Measurements from ENCODE around the gene GRID2.

GRID2 gene

GRCh38 chr4:92618968-92619367, 315.2 kb downstream of the GRID2 start:
- Mint-ChIP-seq H3K36me3 (no peaks in the 10 kb centered on the region), H3K4me1 (no peaks in the 10 kb centered on the region), H3K27ac (no peak overlapping the region), H3K4me3 (no peak overlapping the region), H3K9me3 (peaks cover 28% of the 10 kb centered on the region)
- ATAC-seq (no peak), DNase-seq (ENCODE audit: low spot score in 2 of 2) (no peak)

DNA sequence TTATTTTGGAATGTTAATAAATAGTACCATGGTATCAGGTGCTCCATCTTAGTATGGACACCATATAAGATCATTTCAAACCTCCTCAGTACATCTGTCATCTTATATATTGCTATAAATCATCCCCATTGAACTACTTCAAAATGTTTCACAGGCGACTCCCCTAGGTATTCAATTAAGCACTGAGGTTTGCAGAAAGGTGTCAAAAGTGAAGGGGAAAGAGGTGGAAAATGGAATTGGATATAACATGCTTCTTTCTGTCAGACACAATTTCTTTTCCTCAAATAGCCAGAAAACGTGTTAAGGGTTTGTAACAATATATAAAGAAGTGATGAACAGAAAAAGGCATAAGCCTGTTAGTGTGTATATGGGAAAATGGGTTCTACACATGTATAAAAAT, 325.5 kb downstream of the GRID2 start:
- H3K4me1 Mint-ChIP-seq = no peaks in the 10 kb centered on the region
- peaks cover 14% of the 10 kb centered on the region for H3K9me3 Mint-ChIP-seq
- no peaks in the 10 kb centered on the region for H3K36me3 Mint-ChIP-seq
- DNase-seq (ENCODE audit: low spot score in 2 of 2) = no peak
- ATAC-seq = no peak
- H3K27ac Mint-ChIP-seq = no peak overlapping the region
- H3K4me3 Mint-ChIP-seq = no peak overlapping the region

GRCh38 chr4:92634882-92635281, 331.1 kb downstream of the GRID2 start:
- Mint-ChIP-seq H3K36me3 (no peaks in the 10 kb centered on the region), H3K4me3 (no peak overlapping the region), H3K9me3 (peaks cover 13% of the 10 kb centered on the region), H3K27ac (no peak overlapping the region), H3K4me1 (no peaks in the 10 kb centered on the region)
- ATAC-seq = no peak
- DNase-seq (ENCODE audit: low spot score in 2 of 2) = no peak

DNA sequence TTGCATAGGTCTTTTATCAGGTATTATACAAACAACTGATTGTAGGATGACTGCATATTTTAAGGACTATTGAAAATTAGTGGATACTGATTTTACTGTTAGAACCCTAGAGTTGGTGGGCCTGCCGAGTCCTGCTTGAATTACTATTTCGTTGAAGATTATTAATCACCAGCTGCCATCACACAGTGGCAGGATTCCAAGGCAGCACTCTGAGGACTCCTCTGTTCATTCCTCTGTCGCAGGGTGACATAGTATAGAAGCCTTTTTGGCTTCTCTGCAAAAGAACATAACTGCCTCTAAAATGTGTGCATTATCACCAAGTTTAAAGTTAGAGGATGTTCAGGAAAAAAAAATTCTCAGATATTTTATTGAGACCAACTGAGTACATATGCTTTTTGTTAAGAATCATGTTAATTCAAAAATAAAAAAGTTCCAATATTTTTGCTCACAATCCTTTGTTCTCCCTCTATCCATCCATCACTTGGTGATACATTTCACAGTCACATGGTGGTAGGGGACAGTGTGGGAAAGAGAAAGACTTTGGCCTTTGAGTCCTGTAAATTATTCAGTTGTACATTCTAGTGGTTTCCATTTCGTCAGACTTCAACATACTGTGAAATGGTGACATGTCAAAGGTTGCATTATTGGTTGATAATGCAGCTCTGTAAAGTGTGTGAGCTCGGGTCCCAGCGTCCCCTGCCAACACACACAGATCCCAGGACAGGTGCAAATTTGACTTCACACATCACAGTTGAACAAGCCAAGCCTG, 332.5 kb downstream of the GRID2 start:
- DNase-seq (ENCODE audit: low spot score in 2 of 2) = no peak
- Mint-ChIP-seq H3K9me3 (peaks cover 8% of the 10 kb centered on the region), H3K4me3 (no peak overlapping the region), H3K4me1 (no peaks in the 10 kb centered on the region), H3K36me3 (no peaks in the 10 kb centered on the region), H3K27ac (no peak overlapping the region)
- no peak for ATAC-seq

- H3K36me3 Mint-ChIP-seq = no peaks in the 10 kb centered on the region
- no peak overlapping the region for H3K27ac Mint-ChIP-seq
- ATAC-seq (no peak), DNase-seq (ENCODE audit: low spot score in 2 of 2) (no peak)
- peaks cover 11% of the 10 kb centered on the region for H3K9me3 Mint-ChIP-seq
- no peak overlapping the region for H3K4me3 Mint-ChIP-seq
- no peaks in the 10 kb centered on the region for H3K4me1 Mint-ChIP-seq
These were observed 337.6 kb downstream of the GRID2 start for GRCh38 chr4:92641409-92641808.

DNA sequence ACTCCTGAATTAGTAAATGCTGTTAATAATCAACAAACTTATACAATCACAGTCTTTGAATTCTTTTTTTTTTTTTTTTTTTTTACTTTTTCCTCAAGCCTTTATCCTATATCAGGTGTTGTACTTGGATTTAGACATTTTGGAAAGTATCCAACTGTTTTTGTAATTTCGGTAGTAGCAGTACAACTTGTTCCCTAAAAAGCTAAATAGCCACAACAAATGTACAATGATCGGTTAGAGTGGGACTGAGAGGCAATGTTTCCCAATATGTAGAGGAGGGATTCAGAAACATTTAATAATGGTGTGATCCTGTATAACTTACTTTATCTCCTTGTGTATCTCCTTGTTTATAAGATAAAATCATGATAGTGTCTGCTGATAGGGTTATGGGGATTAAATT, 343.1 kb downstream of the GRID2 start:
- no peak overlapping the region for H3K27ac Mint-ChIP-seq
- DNase-seq (ENCODE audit: low spot score in 2 of 2) (no peak), ATAC-seq (no peak)
- no peak overlapping the region for H3K4me3 Mint-ChIP-seq
- H3K4me1 Mint-ChIP-seq = no peaks in the 10 kb centered on the region
- no peaks in the 10 kb centered on the region for H3K36me3 Mint-ChIP-seq
- peaks cover 23% of the 10 kb centered on the region for H3K9me3 Mint-ChIP-seq

GRCh38 chr4:92651536-92651935, 347.8 kb downstream of the GRID2 start:
- Mint-ChIP-seq H3K27ac (no peak overlapping the region), H3K4me3 (no peak overlapping the region), H3K9me3 (peaks cover 17% of the 10 kb centered on the region), H3K4me1 (no peaks in the 10 kb centered on the region), H3K36me3 (no peaks in the 10 kb centered on the region)
- no peak for DNase-seq (ENCODE audit: low spot score in 2 of 2)
- ATAC-seq = no peak

DNA sequence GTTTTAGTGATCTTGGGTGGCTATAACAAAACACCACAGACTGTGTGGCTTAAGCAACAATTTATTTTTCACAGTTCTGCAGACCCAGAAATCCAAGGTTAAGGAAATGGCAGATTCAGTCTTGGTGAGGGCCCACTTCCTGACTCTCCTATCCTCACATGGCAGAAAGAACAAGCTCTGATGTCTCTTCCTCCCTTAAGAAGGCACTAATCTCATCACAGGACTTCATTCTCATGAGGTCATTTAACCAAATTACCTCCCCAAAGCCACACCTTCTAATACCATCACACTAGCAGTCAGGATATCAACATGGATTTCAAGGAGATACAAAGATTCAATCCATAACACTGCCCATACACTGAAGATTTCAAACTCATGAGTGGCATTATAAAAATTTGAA, 350.3 kb downstream of the GRID2 start:
- Mint-ChIP-seq H3K27ac (no peak overlapping the region), H3K4me3 (no peak overlapping the region), H3K9me3 (peaks cover 9% of the 10 kb centered on the region), H3K36me3 (no peaks in the 10 kb centered on the region), H3K4me1 (no peaks in the 10 kb centered on the region)
- no peak for DNase-seq (ENCODE audit: low spot score in 2 of 2)
- ATAC-seq = no peak

DNA sequence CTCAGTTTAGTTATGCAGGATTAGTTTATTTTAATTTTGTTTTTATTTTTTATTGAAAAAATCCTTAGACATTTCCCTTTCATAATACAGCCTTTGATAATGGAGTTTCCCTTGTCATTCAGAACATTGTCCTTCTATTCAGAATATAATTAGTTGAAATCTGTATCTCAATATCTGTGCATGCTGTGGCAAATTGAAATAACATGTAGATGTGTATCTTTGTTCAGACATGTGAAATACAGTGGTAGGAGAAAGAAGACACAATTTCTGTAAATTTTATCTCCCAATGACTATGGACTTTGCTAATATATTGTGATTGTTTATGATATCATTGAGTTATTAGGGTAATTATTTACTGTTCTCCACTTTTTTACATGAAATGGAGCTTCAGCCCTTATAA, 353.9 kb downstream of the GRID2 start:
- DNase-seq (ENCODE audit: low spot score in 2 of 2) (no peak), ATAC-seq (no peak)
- no peak overlapping the region for H3K4me3 Mint-ChIP-seq
- H3K36me3 Mint-ChIP-seq = no peaks in the 10 kb centered on the region
- H3K9me3 Mint-ChIP-seq = peaks cover 6% of the 10 kb centered on the region
- no peaks in the 10 kb centered on the region for H3K4me1 Mint-ChIP-seq
- no peak overlapping the region for H3K27ac Mint-ChIP-seq

GRCh38 chr4:92658318-92658717, 354.6 kb downstream of the GRID2 start:
- Mint-ChIP-seq H3K4me1 (no peaks in the 10 kb centered on the region), H3K9me3 (peaks cover 6% of the 10 kb centered on the region), H3K36me3 (no peaks in the 10 kb centered on the region), H3K4me3 (no peak overlapping the region), H3K27ac (no peak overlapping the region)
- no peak for ATAC-seq
- no peak for DNase-seq (ENCODE audit: low spot score in 2 of 2)

DNA sequence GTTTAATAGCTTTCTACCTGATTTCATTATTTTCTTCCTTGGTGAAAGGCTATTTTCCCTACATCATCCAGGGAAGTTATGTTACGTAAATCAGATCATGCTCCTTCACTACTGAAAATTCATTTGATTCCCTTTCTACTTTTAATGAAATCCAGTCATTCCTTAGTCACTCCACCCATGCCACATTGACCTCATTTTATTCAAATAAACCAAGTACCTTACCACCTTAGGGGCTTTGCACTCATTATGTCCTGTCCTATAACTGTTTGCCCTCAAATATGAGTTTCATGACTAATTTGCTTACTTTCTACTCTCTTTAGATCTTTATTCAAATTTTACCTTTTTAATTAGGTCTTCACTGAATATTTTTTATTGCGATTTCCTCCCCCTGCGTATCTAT, 374.0 kb downstream of the GRID2 start:
- Mint-ChIP-seq H3K4me3 (no peak overlapping the region), H3K9me3 (peaks cover 18% of the 10 kb centered on the region), H3K4me1 (no peaks in the 10 kb centered on the region), H3K27ac (no peak overlapping the region), H3K36me3 (no peaks in the 10 kb centered on the region)
- DNase-seq (ENCODE audit: low spot score in 2 of 2) (no peak), ATAC-seq (no peak)

- H3K4me3 Mint-ChIP-seq = no peak overlapping the region
- DNase-seq (ENCODE audit: low spot score in 2 of 2) (no peak), ATAC-seq (no peak)
- no peak overlapping the region for H3K27ac Mint-ChIP-seq
- no peaks in the 10 kb centered on the region for H3K4me1 Mint-ChIP-seq
- no peaks in the 10 kb centered on the region for H3K36me3 Mint-ChIP-seq
- H3K9me3 Mint-ChIP-seq = peaks cover 18% of the 10 kb centered on the region
These were observed 374.5 kb downstream of the GRID2 start for GRCh38 chr4:92678292-92678691.

DNA sequence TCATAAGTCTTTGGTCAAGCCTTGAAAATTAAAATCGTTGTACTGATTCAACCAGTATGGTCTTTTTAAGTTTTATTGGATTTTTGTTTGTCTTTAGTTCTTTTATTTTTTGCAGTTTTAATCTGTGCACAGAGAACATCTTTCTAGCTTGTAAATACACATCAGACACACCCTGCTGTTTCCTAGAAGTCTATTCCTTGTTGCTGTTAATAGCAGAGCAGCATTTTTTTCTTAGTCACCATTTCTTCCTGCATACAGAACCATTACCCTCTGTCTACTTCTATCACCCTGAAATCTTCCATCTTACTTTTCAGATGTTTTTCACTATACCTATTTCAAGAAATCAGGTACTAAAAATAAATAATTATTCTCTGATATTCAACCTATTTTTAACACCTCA, 375.4 kb downstream of the GRID2 start:
- Mint-ChIP-seq H3K36me3 (no peaks in the 10 kb centered on the region), H3K27ac (no peak overlapping the region), H3K9me3 (peaks cover 18% of the 10 kb centered on the region), H3K4me3 (no peak overlapping the region), H3K4me1 (no peaks in the 10 kb centered on the region)
- DNase-seq (ENCODE audit: low spot score in 2 of 2) (no peak), ATAC-seq (no peak)

- ATAC-seq = no peak
- no peak overlapping the region for H3K4me3 Mint-ChIP-seq
These were observed 410.9 kb downstream of the GRID2 start for GRCh38 chr4:92714640-92715039.

GRCh38 chr4:92733231-92733630, 429.5 kb downstream of the GRID2 start:
- Mint-ChIP-seq H3K9me3 (peaks cover 3% of the 10 kb centered on the region), H3K36me3 (no peaks in the 10 kb centered on the region), H3K4me1 (no peaks in the 10 kb centered on the region), H3K27ac (no peak overlapping the region), H3K4me3 (no peak overlapping the region)
- ATAC-seq (no peak), DNase-seq (ENCODE audit: low spot score in 2 of 2) (no peak)

More at GRCh38 chr4:92714640-92715039, 410.9 kb downstream of the GRID2 start:
- DNase-seq (ENCODE audit: low spot score in 2 of 2) = no peak
- Mint-ChIP-seq H3K27ac (no peak overlapping the region), H3K9me3 (peaks cover 10% of the 10 kb centered on the region), H3K36me3 (no peaks in the 10 kb centered on the region), H3K4me1 (no peaks in the 10 kb centered on the region)

DNA sequence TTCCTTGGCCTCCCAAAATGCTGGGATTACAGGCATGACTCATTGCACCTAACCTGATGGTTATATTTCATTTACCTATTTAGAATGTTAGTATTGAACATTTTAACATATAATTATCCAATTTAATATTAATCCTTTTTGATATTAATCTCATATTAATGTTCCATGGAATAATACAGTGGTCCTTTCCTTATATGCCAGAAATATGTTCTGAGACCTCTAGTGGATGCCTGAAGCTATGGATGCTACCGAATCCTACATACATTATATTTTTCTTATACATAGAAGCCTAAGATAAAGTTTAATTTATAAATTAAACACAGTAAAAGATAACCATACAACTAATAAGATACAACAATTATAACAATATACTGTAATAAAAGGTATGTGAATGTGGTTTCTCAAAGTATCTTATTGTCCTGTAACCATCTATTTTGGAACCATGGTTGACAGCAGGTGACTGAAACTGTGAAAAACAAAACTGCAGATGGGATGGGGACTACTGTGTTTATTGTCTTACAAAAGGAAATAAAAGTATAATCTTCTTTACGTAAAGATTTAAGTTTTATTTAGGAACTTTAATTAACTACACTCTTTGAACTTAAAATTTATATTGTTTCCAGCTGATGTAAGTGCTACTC, 431.4 kb downstream of the GRID2 start:
- no peak for DNase-seq (ENCODE audit: low spot score in 2 of 2)
- H3K4me3 Mint-ChIP-seq = no peak overlapping the region
- no peak for ATAC-seq
- peaks cover 3% of the 10 kb centered on the region for H3K9me3 Mint-ChIP-seq
- H3K4me1 Mint-ChIP-seq = no peaks in the 10 kb centered on the region
- no peaks in the 10 kb centered on the region for H3K36me3 Mint-ChIP-seq
- H3K27ac Mint-ChIP-seq = no peak overlapping the region
